Measurements from ENCODE around the gene TJP1. TPM values are rescaled to one million over a fixed set of nuclear protein-coding genes. Genes with fewer than 3 reads are reported as not detected.

Gene TJP1
- total and polyA plus RNA-seq, 9 of the 15 experiments (the other 6 are each of a cell fraction or from before 2014, with no cell fraction given) = 9.1 to 39.3 (median 28.0) TPM

DNA sequence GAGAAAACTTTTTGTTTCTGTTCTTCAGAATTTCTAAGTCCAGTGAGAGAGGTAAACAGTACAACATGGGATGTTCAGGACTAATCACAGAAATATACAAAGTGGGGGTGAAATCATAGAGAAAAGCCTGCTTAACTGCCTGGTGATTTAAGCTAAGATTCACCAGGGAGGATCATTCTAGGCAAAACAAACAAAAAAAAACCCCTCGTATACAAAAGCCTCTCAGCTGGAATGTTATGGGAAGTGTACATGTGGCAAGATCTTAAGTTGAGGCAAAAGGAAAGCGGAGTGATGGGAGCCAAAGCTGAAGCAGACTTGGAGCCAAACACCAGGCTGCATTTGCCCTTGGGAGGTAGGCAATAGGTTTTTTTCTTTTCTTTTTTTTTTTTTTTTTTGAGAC, 40.0 kb upstream of the TJP1 start (continued):
- no peak for TF ChIP-seq HNRNPLL (IDR thresholded peaks at IDR 0.05; ENCODE audit: low read depth, low read length, poor library complexity, severe bottlenecking)
- no peak for TF ChIP-seq MCM3 (IDR thresholded peaks at IDR 0.05)
- no peak for TF ChIP-seq ZNF79 (CRISPR knock-in tag; IDR thresholded peaks at IDR 0.05; ENCODE audit: low read depth)
- TF ChIP-seq, protein P1, sequence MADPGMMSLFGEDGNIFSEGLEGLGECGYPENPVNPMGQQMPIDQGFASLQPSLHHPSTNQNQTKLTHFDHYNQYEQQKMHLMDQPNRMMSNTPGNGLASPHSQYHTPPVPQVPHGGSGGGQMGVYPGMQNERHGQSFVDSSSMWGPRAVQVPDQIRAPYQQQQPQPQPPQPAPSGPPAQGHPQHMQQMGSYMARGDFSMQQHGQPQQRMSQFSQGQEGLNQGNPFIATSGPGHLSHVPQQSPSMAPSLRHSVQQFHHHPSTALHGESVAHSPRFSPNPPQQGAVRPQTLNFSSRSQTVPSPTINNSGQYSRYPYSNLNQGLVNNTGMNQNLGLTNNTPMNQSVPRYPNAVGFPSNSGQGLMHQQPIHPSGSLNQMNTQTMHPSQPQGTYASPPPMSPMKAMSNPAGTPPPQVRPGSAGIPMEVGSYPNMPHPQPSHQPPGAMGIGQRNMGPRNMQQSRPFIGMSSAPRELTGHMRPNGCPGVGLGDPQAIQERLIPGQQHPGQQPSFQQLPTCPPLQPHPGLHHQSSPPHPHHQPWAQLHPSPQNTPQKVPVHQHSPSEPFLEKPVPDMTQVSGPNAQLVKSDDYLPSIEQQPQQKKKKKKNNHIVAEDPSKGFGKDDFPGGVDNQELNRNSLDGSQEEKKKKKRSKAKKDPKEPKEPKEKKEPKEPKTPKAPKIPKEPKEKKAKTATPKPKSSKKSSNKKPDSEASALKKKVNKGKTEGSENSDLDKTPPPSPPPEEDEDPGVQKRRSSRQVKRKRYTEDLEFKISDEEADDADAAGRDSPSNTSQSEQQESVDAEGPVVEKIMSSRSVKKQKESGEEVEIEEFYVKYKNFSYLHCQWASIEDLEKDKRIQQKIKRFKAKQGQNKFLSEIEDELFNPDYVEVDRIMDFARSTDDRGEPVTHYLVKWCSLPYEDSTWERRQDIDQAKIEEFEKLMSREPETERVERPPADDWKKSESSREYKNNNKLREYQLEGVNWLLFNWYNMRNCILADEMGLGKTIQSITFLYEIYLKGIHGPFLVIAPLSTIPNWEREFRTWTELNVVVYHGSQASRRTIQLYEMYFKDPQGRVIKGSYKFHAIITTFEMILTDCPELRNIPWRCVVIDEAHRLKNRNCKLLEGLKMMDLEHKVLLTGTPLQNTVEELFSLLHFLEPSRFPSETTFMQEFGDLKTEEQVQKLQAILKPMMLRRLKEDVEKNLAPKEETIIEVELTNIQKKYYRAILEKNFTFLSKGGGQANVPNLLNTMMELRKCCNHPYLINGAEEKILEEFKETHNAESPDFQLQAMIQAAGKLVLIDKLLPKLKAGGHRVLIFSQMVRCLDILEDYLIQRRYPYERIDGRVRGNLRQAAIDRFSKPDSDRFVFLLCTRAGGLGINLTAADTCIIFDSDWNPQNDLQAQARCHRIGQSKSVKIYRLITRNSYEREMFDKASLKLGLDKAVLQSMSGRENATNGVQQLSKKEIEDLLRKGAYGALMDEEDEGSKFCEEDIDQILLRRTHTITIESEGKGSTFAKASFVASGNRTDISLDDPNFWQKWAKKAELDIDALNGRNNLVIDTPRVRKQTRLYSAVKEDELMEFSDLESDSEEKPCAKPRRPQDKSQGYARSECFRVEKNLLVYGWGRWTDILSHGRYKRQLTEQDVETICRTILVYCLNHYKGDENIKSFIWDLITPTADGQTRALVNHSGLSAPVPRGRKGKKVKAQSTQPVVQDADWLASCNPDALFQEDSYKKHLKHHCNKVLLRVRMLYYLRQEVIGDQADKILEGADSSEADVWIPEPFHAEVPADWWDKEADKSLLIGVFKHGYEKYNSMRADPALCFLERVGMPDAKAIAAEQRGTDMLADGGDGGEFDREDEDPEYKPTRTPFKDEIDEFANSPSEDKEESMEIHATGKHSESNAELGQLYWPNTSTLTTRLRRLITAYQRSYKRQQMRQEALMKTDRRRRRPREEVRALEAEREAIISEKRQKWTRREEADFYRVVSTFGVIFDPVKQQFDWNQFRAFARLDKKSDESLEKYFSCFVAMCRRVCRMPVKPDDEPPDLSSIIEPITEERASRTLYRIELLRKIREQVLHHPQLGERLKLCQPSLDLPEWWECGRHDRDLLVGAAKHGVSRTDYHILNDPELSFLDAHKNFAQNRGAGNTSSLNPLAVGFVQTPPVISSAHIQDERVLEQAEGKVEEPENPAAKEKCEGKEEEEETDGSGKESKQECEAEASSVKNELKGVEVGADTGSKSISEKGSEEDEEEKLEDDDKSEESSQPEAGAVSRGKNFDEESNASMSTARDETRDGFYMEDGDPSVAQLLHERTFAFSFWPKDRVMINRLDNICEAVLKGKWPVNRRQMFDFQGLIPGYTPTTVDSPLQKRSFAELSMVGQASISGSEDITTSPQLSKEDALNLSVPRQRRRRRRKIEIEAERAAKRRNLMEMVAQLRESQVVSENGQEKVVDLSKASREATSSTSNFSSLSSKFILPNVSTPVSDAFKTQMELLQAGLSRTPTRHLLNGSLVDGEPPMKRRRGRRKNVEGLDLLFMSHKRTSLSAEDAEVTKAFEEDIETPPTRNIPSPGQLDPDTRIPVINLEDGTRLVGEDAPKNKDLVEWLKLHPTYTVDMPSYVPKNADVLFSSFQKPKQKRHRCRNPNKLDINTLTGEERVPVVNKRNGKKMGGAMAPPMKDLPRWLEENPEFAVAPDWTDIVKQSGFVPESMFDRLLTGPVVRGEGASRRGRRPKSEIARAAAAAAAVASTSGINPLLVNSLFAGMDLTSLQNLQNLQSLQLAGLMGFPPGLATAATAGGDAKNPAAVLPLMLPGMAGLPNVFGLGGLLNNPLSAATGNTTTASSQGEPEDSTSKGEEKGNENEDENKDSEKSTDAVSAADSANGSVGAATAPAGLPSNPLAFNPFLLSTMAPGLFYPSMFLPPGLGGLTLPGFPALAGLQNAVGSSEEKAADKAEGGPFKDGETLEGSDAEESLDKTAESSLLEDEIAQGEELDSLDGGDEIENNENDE (IDR thresholded peaks at IDR 0.05; ENCODE audit: low read depth, low read length) = no peak
